NCI-H187 (cell line): ENCODE data around the gene CREB5.
"Not testable (repeated sequence)": the region's sequence is repeated elsewhere in the genome, so short reads cannot be mapped to it uniquely, and the experiment has no call there.

Source experiments
- DNase-seq, 2 experiments: peaks; one replicate each; lab custom pipeline; 2025; lab: John Stamatoyannopoulos, UW

The CREB5 gene

GRCh38 chr7:28411876-28412662, at the start of gene CREB5:
Gene CREB5 (plus strand): TSS chr7:28412518. CDS start chr7:28412915, 397 bp downstream.
- DNase-seq: no peak

GRCh38 chr7:28362812-28363211, 49.5 kb upstream of the CREB5 start:
- no peak for DNase-seq

- DNase-seq: no peak
Measured at GRCh38 chr7:28364082-28364481, 48.2 kb upstream of the CREB5 start.

- DNase-seq: no peak
Measured at GRCh38 chr7:28369523-28369922, 42.8 kb upstream of the CREB5 start.

- DNase-seq: no peak
Measured at GRCh38 chr7:28371846-28372245, 40.5 kb upstream of the CREB5 start.

GRCh38 chr7:28373990-28374389, 38.3 kb upstream of the CREB5 start:
- DNase-seq: no peak

- DNase-seq: no peak
Measured at GRCh38 chr7:28375729-28376128, 36.6 kb upstream of the CREB5 start.

- DNase-seq: no peak
Measured at GRCh38 chr7:28376634-28377033, 35.7 kb upstream of the CREB5 start.

- no peak for DNase-seq
Measured at GRCh38 chr7:28378574-28379149, 33.7 kb upstream of the CREB5 start.

GRCh38 chr7:28381466-28381865, 30.9 kb upstream of the CREB5 start:
- no peak for DNase-seq

GRCh38 chr7:28382144-28382543, 30.2 kb upstream of the CREB5 start:
- no peak for DNase-seq

GRCh38 chr7:28383975-28384374, 28.3 kb upstream of the CREB5 start:
- no peak for DNase-seq

- DNase-seq: no peak
Measured at GRCh38 chr7:28389504-28390395, 22.6 kb upstream of the CREB5 start.

- no peak for DNase-seq
Measured at GRCh38 chr7:28390426-28390825, 21.9 kb upstream of the CREB5 start.

GRCh38 chr7:28392289-28392688, 20.0 kb upstream of the CREB5 start:
- no peak for DNase-seq

- no peak for DNase-seq
Measured at GRCh38 chr7:28395404-28395803, 16.9 kb upstream of the CREB5 start.

- no peak for DNase-seq
Measured at GRCh38 chr7:28395831-28396230, 16.5 kb upstream of the CREB5 start.

- DNase-seq: no peak
Measured at GRCh38 chr7:28397141-28397540, 15.2 kb upstream of the CREB5 start.

- DNase-seq: no peak
Measured at GRCh38 chr7:28400838-28401360, 11.4 kb upstream of the CREB5 start.

- DNase-seq: not testable (repeated sequence)
Measured at GRCh38 chr7:28401567-28401966, 10.8 kb upstream of the CREB5 start.

- DNase-seq: no peak
Measured at GRCh38 chr7:28405662-28406061, 6.7 kb upstream of the CREB5 start.

- DNase-seq: no peak
Measured at GRCh38 chr7:28406192-28406591, 6.1 kb upstream of the CREB5 start.
